ENCODE data around the gene BRAT1. TPM values are rescaled to one million over a fixed set of nuclear protein-coding genes. Genes with fewer than 3 reads are reported as not detected.

BRAT1 gene
- total RNA-seq: 10 to 100 TPM; 33.5 to 40.1 TPM

DNA sequence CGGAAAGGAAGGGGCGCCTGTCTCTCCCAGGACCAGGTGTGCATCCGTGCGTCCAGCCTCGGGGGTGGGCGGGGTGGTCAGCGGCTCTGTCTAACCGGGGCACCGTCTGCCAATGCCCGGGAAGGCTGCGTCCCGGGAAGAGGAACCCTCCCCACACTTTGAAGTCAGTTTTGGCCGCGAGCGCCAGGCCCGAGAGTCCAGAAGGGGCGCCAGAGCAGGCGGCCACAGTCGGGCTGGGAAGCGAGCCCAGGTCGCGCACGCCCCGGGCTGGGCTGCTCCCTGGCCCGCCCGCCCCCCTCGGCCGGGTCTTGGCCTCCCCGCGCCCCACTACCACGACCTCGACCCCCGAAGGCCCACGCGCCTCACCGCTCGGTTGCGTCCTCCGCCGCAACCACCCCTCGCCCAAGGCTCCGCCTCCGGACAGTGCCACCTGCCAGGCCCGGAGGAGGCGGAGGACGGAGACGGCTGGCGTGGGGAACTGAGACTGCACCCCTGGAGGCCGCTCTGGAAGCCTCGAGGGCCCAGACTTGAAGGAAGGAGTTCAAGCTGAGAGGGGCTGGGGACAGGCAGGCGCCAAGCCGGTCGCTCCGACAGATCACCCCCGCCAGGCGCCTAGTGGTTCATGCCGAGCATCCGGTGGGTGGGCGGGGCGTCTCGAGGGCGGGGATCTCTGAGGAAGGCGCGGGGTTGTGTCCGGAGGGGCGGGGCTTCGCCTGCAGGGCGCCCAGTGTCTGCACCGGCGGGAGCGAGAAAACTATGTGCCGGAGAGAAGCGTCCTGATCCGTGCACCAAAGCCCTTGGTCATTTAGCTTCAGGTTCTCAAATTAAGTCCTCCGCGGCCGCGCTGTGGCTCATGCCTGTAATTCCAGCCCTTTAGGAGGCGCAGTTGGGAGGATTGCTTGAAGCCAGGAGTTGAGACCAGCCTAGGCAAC lies at the start of gene BRAT1:
Gene BRAT1 (minus strand): TSS at position 404 of the 932 bp plus-strand sequence. CDS start 1,093 bp downstream, outside the sequence.
- H3K4me3 Mint-ChIP-seq: peak within 1 kb of the TSS; percentile 89
- peaks cover 25% of the 10 kb centered on the region for H3K4me1 Mint-ChIP-seq
- POLR2A ChIA-PET: interaction anchor here (0.7 to 1.5 kb wide), 8 partner anchors 15 to 98 kb away, joined by 3 to 12 read pairs (median 4); no protein-coding TSS in a partner anchor
- DNase-seq: peak; percentile 95
- no peaks in the 10 kb centered on the region for H3K27me3 Mint-ChIP-seq
- H3K9me3 Mint-ChIP-seq: no peaks in the 10 kb centered on the region
- peak within 1 kb of the TSS; percentile 92 for H3K27ac Mint-ChIP-seq
- ATAC-seq (ENCODE audit: low read depth): peak; percentile 83
- H3K36me3 Mint-ChIP-seq: peaks cover 8% of the 10 kb centered on the region

DNA sequence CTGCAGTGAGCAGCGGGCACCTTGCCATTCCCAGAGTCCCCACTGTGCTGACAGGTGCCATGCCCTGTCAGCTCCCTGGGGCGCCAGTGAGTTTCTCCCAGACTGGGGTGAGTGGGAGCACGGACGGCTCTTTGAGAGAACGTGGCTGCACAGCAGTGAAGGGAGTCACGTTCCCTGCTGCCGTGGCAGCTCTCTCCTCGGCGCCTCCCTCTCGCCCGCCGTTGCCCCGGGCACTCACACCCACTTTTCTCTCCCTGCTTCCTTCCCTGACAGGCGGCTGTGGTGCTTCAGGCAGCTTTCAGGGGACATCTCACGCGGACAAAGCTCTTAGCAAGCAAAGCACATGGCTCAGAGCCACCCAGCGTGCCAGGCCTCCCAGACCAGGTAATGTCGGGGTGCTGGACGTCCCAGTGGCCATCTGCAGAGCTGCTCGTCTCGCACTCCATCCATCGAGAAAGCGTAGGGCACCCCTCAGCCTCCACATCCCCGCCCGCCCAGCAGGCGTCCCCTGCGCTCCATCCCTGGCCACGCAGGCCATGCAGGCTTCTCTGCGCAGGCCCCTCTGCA lies 49.4 kb upstream of the BRAT1 start:
- Mint-ChIP-seq H3K36me3 (no peaks in the 10 kb centered on the region), H3K9me3 (no peaks in the 10 kb centered on the region), H3K27me3 (no peaks in the 10 kb centered on the region), H3K4me1 (peaks cover 8% of the 10 kb centered on the region), H3K27ac (no peak overlapping the region), H3K4me3 (no peak overlapping the region)
- ATAC-seq (ENCODE audit: low read depth) (no peak), DNase-seq (no peak)
- POLR2A ChIA-PET: no interaction called here

DNA sequence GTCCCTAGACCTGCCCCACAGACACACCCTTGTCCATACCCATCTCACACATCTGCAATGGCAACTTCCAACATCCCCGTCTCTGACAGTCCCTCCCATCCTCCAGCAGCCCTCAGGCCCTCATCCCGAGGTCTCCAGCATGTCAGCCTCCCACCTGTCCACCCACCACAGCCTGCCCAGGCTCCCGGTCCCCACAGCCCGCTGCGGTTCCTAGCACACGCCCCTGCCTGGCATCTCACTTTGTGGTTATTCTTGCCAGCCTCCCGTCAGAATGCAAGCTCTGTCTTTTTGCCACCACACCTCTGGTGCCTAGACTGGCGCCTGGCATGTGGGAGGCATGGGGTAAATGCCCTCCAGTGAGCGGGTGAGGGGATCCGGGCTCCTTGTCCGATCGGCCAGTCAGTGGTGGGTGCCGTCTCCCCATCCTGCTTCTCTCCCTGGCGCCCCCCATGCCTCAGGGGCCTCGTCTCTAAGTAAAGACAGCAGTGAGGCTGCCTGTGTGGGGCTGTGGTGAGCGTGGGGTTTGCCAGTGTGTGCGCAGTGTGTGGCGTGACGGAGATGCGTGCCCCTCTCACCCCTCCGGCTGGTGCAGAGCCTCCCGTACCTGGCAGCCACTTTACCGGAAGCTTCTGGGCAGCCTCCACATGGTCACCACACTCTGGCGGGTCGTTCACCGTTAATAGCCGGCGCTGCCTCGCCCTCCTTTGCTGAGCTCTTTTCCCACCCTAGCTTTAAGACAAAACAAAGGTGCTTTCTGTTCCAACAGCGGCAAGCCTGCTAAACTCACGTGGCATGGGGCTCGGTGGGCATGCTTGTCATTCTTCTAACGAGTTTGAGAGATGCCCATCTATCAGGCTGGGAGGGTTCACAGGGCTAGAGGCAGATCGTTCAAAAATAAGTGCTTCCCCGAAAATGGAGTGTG lies 48.0 kb upstream of the BRAT1 start:
- Mint-ChIP-seq H3K4me1 (peaks cover 2% of the 10 kb centered on the region), H3K9me3 (no peaks in the 10 kb centered on the region), H3K27me3 (no peaks in the 10 kb centered on the region), H3K27ac (no peak overlapping the region), H3K4me3 (no peak overlapping the region), H3K36me3 (peaks cover 3% of the 10 kb centered on the region)
- POLR2A ChIA-PET: no interaction called here
- ATAC-seq (ENCODE audit: low read depth) (no peak), DNase-seq (no peak)

DNA sequence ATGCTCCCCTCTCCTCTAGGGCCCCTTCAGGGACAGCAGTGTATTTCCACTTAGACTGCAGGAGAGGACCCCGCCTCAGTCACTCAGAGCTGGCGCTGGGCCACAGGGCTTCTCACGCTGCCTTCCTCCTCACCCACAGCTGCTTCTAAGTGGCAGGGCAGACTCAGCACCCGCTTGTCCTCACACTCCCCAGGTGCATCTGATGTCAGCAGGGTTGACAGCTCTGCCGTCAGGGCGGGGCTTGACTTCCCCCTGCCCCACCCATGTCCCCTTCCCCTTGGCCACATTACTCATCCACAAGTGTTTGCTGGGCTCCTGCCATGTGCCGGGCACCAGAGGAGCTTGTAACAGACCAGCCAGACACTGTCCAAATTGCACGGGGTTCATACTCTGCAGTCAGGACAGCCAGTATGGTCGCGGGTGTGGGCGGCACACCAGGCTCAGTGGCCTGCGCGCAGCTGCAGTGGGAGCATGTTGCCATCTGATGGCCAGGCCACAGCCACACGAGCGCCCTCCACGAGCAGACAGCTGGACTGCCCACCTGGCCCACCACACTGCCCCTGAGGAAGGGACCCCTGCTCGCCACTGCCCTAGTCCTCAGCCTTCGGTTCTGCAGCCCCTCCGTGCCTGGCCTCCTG lies 47.2 kb upstream of the BRAT1 start:
- ATAC-seq (ENCODE audit: low read depth) (no peak), DNase-seq (no peak)
- POLR2A ChIA-PET: no interaction called here
- Mint-ChIP-seq H3K36me3 (peaks cover 3% of the 10 kb centered on the region), H3K4me3 (no peak overlapping the region), H3K9me3 (no peaks in the 10 kb centered on the region), H3K27me3 (no peaks in the 10 kb centered on the region), H3K27ac (no peak overlapping the region), H3K4me1 (no peaks in the 10 kb centered on the region)

DNA sequence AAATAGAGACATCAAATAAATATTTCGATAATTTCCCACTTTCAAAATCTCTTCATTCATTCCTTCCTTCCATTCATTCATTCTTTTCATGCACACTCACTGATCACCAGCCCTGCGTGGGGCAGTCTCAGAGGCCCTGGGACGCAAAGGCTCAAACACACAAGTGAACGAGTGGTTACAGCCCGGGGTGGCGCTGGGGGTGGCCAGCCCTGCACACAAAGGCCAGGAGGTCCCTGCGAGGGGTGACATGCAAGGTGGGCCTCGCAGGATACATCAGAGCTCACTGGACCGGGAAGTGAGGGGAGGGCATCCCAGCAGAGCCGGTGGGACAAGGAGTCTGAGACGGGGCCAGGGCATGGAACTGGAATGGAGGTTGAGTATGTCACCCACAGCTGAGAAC lies 46.6 kb upstream of the BRAT1 start:
- H3K36me3 Mint-ChIP-seq: peaks cover 3% of the 10 kb centered on the region
- no peak overlapping the region for H3K4me3 Mint-ChIP-seq
- no peak overlapping the region for H3K27ac Mint-ChIP-seq
- H3K4me1 Mint-ChIP-seq: no peaks in the 10 kb centered on the region
- DNase-seq (no peak), ATAC-seq (ENCODE audit: low read depth) (no peak)
- H3K27me3 Mint-ChIP-seq: no peaks in the 10 kb centered on the region
- POLR2A ChIA-PET: no interaction called here
- H3K9me3 Mint-ChIP-seq: no peaks in the 10 kb centered on the region

DNA sequence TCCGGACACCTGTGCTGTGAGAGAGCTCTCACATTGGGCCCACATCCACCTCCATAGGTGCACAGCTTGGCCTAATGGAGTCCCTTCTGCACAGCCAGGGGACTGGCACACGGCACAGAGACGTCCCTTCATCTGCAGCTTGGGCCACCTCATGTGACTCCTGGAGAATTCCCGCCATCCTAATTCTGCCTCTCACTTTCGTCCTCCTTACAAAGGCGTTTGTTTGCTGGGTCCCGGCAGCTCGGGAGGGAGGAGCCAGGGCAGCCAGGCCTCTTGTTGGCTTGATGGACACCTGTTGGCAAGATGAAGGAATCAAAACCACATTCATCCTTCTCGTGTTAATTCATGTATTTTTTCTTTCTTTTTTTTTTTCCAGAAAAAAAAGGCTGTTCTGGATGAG lies 45.7 kb upstream of the BRAT1 start:
- no peak overlapping the region for H3K4me3 Mint-ChIP-seq
- POLR2A ChIA-PET: no interaction called here
- no peaks in the 10 kb centered on the region for H3K4me1 Mint-ChIP-seq
- H3K27me3 Mint-ChIP-seq: no peaks in the 10 kb centered on the region
- H3K27ac Mint-ChIP-seq: no peak overlapping the region
- H3K36me3 Mint-ChIP-seq: peaks cover 3% of the 10 kb centered on the region
- no peak for ATAC-seq (ENCODE audit: low read depth)
- no peaks in the 10 kb centered on the region for H3K9me3 Mint-ChIP-seq
- DNase-seq: no peak

DNA sequence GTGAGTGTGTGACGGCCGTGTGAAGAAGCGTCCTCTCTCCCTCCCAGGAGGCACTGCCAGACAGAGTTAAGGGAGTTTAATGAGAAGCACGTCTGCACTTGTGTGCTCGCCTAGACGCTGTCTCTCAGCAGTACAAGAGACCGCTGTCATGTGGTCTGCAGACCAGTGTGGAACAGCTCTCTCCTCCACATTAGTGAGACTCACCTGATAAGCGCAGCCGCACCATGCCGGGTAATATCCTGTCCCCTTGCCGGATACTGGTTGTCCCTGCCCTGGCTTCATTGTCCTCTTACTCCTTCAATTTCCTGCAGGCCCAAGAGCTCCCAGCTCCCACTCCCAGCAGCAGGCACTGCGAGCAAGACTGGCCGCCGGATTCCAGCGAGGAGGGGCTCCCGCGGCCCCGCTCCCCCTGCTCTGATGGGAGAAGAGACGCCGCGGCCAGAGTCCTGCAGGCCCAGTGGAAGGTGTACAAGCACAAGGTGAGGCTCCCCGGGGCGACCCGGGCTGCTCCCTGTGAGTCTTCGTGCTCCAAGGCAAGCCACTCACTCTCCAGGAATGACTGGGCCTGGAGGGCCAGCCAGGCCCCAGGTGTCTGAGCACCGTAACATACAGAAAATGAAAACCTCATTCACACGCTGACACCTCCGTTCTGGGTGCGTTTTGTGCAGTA lies 43.0 kb upstream of the BRAT1 start:
- no peak overlapping the region for H3K4me3 Mint-ChIP-seq
- POLR2A ChIA-PET: no interaction called here
- no peak for ATAC-seq (ENCODE audit: low read depth)
- no peaks in the 10 kb centered on the region for H3K4me1 Mint-ChIP-seq
- no peaks in the 10 kb centered on the region for H3K9me3 Mint-ChIP-seq
- H3K27ac Mint-ChIP-seq: no peak overlapping the region
- H3K27me3 Mint-ChIP-seq: no peaks in the 10 kb centered on the region
- no peak for DNase-seq
- peaks cover 3% of the 10 kb centered on the region for H3K36me3 Mint-ChIP-seq

DNA sequence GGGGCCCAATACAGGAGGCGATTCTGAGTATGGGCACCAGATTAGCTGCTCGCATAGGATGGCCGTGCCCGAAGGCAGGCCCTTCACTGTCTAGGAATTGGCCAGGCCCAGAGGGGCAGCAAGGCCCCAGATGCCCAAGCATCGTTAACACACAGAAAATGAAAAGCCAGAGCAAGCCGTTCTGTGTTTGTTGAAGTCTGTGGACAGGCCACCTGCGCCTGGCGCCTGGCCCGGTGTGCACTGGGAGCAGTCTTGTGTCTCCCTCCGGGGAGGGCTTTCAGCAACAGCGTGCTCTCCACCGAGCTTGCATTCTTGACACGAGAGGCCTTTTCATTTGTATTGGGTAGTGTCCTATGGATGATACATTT lies 41.9 kb upstream of the BRAT1 start:
- no peak for ATAC-seq (ENCODE audit: low read depth)
- H3K4me3 Mint-ChIP-seq: no peak overlapping the region
- H3K4me1 Mint-ChIP-seq: no peaks in the 10 kb centered on the region
- POLR2A ChIA-PET: no interaction called here
- H3K36me3 Mint-ChIP-seq: peaks cover 3% of the 10 kb centered on the region
- no peaks in the 10 kb centered on the region for H3K27me3 Mint-ChIP-seq
- DNase-seq: no peak
- no peaks in the 10 kb centered on the region for H3K9me3 Mint-ChIP-seq
- no peak overlapping the region for H3K27ac Mint-ChIP-seq

DNA sequence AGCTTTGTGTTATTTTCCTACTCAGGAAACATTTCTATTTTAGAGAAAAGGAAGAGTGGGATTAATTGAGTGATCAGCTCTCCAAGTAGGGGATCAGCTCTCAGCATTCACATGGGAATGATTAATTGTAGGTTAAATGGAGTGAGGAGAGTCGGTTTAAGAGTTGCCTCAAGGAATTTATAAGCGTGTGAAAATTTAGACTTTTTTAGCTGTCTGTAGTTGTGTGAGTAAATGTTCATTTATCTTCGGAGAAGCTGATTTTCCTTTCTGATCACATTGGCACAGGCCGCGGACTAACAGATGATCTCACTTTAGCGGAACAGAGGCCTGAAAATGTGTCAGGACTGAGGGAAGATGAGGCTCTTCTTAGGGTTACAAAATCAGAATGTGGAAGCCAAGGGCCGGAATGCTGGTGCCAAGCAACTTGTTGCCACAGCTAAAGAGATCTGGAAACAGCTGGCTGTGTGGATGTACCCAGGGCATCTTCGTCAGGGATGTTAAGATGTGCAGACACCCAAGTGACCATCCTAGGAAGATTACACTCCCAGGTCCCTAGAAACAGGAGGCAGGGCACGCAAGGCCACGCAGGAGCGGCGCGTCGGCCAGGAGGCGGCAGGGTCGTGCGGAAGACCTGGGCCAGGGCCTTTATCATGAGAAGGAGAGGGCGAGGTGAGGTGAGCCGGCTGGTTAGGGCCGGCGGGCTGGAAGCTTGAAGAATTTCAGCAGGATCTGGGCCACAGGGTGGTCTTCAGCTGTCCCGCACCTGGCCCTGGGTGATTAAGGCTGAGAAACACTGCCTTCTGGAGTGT lies 41.3 kb upstream of the BRAT1 start:
- no peaks in the 10 kb centered on the region for H3K9me3 Mint-ChIP-seq
- ATAC-seq (ENCODE audit: low read depth): no peak
- H3K36me3 Mint-ChIP-seq: peaks cover 5% of the 10 kb centered on the region
- H3K4me1 Mint-ChIP-seq: no peaks in the 10 kb centered on the region
- no peak overlapping the region for H3K27ac Mint-ChIP-seq
- H3K27me3 Mint-ChIP-seq: no peaks in the 10 kb centered on the region
- no peak for DNase-seq
- POLR2A ChIA-PET: no interaction called here
- H3K4me3 Mint-ChIP-seq: no peak overlapping the region

DNA sequence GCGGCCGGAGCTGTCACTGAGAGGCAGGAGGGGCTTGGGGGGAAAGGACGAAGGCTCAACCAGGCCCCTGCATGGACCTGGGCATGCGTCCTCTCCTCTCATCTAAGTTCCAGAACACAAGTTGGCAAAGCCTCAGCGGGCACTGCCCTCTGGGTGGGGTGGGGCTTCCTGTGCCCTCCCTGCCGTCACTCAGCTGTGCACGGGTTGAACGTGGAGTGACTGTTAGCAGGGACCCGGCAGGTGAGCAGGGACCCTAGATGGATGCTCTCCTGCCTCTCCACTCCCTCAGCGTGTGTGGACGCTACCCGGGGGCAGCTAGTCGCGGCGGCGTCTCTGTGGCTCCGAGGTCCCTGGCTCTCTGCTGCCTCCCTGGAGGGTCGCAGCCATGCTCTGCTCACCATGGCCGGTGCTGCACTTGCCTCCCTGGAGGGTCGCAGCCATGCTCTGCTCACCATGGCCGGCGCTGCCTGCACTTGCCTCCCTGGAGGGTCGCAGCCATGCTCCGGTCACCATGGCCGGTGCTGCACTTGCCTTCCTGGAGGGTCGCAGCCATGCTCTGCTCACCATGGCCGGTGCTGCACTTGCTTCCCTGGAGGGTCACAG lies 40.0 kb upstream of the BRAT1 start:
- H3K36me3 Mint-ChIP-seq: peaks cover 5% of the 10 kb centered on the region
- DNase-seq: no peak
- H3K27ac Mint-ChIP-seq: no peak overlapping the region
- H3K4me1 Mint-ChIP-seq: no peaks in the 10 kb centered on the region
- ATAC-seq (ENCODE audit: low read depth): no peak
- no peaks in the 10 kb centered on the region for H3K27me3 Mint-ChIP-seq
- no peak overlapping the region for H3K4me3 Mint-ChIP-seq
- no peaks in the 10 kb centered on the region for H3K9me3 Mint-ChIP-seq
- POLR2A ChIA-PET: no interaction called here

DNA sequence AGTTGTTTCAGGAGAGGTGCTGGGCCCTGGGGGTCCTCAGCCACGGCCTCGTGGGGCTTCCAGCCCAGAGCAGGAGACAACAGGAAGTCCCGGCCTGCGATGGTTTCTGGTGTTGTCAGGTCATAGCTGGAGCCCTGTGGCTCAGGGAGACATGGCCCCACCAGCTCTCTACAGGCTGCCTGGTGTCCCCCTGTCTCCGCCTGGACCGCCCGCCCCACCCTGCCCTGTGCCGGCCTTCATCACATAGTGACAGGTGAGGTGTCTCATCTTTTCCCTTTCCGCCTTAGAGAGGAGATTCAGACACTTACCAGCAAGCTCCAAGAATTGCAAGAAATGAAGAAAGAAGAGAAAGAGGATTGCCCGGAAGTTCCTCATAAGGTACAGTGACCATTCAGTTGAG lies 39.3 kb upstream of the BRAT1 start:
- POLR2A ChIA-PET: no interaction called here
- Mint-ChIP-seq H3K36me3 (peaks cover 5% of the 10 kb centered on the region), H3K4me1 (no peaks in the 10 kb centered on the region), H3K9me3 (no peaks in the 10 kb centered on the region), H3K4me3 (no peak overlapping the region), H3K27ac (no peak overlapping the region), H3K27me3 (no peaks in the 10 kb centered on the region)
- no peak for ATAC-seq (ENCODE audit: low read depth)
- DNase-seq: no peak
